ENCODE data around the gene TXNDC17.

- TF ChIP-seq POLR2A (IDR thresholded peaks at IDR 0.05) (no peak), CTCF (IDR thresholded peaks at IDR 0.05 in 4 of 5, conservative IDR thresholded peaks at IDR 0.05 in 1 of 5) (no peak)
Observed at GRCh38 chr17:6674586-6674985, 33.7 kb downstream of the TXNDC17 start.
